Measurements from ENCODE around the gene CPT1A.

DNA sequence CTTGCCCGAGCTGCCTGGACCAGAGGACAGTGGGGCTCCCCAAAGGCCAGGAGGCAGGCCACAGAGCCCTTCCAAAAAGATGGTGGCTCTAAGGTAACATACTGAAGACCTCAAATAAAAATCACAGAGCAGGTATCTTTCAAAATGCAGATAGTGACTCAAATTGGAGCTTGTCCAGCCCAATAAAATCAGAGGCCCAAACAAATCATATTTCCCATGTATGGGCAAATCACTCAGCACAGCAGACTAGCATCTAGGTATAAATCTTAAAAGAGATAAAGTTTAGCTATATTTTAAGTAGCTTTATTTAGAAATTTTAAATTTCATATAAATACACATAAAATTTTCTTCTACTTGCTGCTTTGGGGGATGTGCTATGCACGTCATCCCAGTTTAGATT is 93.7 kb downstream of the CPT1A start:
- no peak for TF ChIP-seq POLR2A (IDR thresholded peaks at IDR 0.05)
- TF ChIP-seq, protein P1, sequence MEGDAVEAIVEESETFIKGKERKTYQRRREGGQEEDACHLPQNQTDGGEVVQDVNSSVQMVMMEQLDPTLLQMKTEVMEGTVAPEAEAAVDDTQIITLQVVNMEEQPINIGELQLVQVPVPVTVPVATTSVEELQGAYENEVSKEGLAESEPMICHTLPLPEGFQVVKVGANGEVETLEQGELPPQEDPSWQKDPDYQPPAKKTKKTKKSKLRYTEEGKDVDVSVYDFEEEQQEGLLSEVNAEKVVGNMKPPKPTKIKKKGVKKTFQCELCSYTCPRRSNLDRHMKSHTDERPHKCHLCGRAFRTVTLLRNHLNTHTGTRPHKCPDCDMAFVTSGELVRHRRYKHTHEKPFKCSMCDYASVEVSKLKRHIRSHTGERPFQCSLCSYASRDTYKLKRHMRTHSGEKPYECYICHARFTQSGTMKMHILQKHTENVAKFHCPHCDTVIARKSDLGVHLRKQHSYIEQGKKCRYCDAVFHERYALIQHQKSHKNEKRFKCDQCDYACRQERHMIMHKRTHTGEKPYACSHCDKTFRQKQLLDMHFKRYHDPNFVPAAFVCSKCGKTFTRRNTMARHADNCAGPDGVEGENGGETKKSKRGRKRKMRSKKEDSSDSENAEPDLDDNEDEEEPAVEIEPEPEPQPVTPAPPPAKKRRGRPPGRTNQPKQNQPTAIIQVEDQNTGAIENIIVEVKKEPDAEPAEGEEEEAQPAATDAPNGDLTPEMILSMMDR (IDR thresholded peaks at IDR 0.05) = no peak

Data from ovary (tissue), 3 donors.